Measurements from ENCODE around the gene TSPAN12.

DNA sequence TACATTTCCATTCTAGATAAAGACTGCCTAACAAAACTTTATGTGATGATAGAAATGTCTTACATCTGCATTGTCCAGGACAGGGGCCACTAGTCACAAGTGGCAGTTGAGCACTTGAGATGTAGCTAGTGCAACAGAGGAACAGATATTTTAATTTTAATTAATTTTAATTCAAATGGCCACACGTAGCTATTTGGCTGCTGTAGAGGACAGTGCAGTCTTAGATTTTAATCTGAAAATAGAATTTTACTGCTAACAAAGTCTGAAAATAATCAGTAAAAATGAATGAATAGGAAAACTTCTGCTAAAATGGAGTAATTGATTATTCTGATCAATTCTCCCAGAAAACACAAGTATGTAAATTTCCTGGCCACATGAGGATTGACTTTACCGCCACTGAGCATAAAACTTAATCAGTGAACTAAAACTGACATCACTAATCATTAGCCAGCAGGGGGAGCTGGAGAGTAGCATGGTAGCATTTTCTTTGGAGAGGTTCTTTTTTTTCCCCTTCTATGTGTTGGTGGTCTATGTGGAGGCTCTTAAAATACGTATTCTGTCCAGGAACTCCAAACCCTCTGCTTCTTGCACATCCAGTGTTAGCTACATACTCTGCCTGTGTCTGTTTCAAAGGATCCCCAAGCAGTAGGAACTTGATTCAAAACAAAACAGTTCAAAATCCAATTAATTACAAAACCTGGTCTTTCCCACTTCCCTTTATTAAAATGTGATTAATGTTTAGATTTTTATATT, 52.1 kb downstream of the TSPAN12 start:
- TF ChIP-seq, protein P1, sequence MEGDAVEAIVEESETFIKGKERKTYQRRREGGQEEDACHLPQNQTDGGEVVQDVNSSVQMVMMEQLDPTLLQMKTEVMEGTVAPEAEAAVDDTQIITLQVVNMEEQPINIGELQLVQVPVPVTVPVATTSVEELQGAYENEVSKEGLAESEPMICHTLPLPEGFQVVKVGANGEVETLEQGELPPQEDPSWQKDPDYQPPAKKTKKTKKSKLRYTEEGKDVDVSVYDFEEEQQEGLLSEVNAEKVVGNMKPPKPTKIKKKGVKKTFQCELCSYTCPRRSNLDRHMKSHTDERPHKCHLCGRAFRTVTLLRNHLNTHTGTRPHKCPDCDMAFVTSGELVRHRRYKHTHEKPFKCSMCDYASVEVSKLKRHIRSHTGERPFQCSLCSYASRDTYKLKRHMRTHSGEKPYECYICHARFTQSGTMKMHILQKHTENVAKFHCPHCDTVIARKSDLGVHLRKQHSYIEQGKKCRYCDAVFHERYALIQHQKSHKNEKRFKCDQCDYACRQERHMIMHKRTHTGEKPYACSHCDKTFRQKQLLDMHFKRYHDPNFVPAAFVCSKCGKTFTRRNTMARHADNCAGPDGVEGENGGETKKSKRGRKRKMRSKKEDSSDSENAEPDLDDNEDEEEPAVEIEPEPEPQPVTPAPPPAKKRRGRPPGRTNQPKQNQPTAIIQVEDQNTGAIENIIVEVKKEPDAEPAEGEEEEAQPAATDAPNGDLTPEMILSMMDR (tag by site-specific recombination; IDR thresholded peaks at IDR 0.05), result peak; percentile 67
- TF ChIP-seq, protein P2, sequence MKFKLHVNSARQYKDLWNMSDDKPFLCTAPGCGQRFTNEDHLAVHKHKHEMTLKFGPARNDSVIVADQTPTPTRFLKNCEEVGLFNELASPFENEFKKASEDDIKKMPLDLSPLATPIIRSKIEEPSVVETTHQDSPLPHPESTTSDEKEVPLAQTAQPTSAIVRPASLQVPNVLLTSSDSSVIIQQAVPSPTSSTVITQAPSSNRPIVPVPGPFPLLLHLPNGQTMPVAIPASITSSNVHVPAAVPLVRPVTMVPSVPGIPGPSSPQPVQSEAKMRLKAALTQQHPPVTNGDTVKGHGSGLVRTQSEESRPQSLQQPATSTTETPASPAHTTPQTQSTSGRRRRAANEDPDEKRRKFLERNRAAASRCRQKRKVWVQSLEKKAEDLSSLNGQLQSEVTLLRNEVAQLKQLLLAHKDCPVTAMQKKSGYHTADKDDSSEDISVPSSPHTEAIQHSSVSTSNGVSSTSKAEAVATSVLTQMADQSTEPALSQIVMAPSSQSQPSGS (tag by site-specific recombination; IDR thresholded peaks at IDR 0.05; ENCODE audit: low read depth), result no peak
- TF ChIP-seq, protein P3, sequence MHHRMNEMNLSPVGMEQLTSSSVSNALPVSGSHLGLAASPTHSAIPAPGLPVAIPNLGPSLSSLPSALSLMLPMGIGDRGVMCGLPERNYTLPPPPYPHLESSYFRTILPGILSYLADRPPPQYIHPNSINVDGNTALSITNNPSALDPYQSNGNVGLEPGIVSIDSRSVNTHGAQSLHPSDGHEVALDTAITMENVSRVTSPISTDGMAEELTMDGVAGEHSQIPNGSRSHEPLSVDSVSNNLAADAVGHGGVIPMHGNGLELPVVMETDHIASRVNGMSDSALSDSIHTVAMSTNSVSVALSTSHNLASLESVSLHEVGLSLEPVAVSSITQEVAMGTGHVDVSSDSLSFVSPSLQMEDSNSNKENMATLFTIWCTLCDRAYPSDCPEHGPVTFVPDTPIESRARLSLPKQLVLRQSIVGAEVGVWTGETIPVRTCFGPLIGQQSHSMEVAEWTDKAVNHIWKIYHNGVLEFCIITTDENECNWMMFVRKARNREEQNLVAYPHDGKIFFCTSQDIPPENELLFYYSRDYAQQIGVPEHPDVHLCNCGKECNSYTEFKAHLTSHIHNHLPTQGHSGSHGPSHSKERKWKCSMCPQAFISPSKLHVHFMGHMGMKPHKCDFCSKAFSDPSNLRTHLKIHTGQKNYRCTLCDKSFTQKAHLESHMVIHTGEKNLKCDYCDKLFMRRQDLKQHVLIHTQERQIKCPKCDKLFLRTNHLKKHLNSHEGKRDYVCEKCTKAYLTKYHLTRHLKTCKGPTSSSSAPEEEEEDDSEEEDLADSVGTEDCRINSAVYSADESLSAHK (tag by site-specific recombination; IDR thresholded peaks at IDR 0.05), result peak; percentile 70
- TF ChIP-seq ZNF76 (tag by site-specific recombination; IDR thresholded peaks at IDR 0.05; ENCODE audit: borderline replicate concordance, low read depth) (no peak), ZBTB1 (tag by site-specific recombination; IDR thresholded peaks at IDR 0.05) (no peak), ZNF629 (tag by site-specific recombination; IDR thresholded peaks at IDR 0.05) (no peak), ZNF274 (IDR thresholded peaks at IDR 0.05; ENCODE audit: low read length) (no peak), ZNF274 (tag by site-specific recombination; IDR thresholded peaks at IDR 0.05; ENCODE audit: borderline replicate concordance) (no peak)

Data from HEK293 (cell line).